Measurements from ENCODE around the gene TIRAP.

TIRAP gene

DNA sequence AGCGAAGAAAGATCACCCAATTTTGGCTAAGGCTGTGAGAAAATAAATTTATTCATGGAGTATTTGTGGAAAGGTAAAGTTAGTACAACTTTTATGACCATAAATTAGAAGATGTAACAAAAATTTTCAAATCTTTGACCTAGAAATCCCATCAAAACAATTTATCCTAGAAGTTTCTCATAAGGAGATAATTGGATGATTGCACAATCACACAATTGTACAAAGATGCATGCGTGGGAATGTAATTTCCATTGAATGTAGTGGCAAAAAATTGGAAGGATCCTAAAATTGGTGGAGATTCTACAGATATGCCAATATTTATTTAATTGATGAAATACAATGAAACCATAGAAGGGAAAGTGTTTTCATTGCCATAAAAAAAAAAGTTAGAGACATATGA is 25.7 kb upstream of the TIRAP start:
- TF ChIP-seq, protein P1, sequence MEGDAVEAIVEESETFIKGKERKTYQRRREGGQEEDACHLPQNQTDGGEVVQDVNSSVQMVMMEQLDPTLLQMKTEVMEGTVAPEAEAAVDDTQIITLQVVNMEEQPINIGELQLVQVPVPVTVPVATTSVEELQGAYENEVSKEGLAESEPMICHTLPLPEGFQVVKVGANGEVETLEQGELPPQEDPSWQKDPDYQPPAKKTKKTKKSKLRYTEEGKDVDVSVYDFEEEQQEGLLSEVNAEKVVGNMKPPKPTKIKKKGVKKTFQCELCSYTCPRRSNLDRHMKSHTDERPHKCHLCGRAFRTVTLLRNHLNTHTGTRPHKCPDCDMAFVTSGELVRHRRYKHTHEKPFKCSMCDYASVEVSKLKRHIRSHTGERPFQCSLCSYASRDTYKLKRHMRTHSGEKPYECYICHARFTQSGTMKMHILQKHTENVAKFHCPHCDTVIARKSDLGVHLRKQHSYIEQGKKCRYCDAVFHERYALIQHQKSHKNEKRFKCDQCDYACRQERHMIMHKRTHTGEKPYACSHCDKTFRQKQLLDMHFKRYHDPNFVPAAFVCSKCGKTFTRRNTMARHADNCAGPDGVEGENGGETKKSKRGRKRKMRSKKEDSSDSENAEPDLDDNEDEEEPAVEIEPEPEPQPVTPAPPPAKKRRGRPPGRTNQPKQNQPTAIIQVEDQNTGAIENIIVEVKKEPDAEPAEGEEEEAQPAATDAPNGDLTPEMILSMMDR (IDR thresholded peaks at IDR 0.05; ENCODE audit: insufficient read depth, low read depth, low read length, missing control alignments), result no peak
- no peak for DNase-seq (ENCODE audit: low read depth)

DNA sequence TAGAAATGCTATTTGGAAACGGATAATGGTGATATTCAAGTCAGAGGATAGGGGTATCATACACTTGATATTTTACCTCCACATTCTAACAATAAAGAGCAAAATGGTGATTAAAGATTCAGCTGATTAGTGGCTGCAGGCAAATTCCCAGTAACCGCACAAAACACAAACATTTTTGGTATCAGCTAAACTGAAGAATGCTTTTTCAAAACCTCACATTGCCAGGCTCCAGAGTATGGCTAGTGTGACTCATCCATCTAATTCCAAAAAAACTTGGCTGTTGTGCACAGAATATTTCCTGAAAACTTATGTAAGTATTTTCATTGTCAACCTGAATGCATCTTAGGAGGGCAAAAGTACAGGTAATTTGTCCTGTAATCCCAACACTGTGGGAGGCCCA is 25.1 kb upstream of the TIRAP start:
- H3K4me3 ChIP-seq (ENCODE audit: low read length), result no peak overlapping the region
- TF ChIP-seq, protein P1 (IDR thresholded peaks at IDR 0.05; ENCODE audit: insufficient read depth, low read depth, low read length, missing control alignments), result no peak
- no peak for DNase-seq (ENCODE audit: low read depth)

More for the DNA sequence above, 25.7 kb upstream of the TIRAP start:
- no peak overlapping the region for H3K4me3 ChIP-seq (ENCODE audit: low read length)

DNA sequence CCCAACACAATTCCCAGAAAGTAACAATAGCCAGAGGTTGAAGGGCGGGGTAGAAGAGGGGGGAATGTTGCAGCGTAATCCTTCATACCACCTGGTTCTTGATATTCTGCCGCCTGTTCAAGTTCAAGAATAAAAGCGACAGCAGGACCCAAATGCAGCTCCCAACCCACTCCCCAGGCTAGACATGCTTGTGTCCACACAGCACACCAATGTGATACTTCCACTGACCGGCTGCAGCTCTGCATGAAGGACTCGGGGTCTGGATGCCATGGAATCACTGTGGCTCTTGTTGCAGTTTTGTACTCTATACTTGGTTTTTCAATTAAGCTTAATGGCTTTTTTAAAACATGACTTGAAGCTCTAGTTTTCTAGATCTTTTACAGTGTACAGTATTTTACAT is 20.7 kb upstream of the TIRAP start:
- H3K4me3 ChIP-seq (ENCODE audit: low read length), result no peak overlapping the region
- TF ChIP-seq, protein P1 (IDR thresholded peaks at IDR 0.05; ENCODE audit: insufficient read depth, low read depth, low read length, missing control alignments), result no peak
- DNase-seq (ENCODE audit: low read depth), result no peak

DNA sequence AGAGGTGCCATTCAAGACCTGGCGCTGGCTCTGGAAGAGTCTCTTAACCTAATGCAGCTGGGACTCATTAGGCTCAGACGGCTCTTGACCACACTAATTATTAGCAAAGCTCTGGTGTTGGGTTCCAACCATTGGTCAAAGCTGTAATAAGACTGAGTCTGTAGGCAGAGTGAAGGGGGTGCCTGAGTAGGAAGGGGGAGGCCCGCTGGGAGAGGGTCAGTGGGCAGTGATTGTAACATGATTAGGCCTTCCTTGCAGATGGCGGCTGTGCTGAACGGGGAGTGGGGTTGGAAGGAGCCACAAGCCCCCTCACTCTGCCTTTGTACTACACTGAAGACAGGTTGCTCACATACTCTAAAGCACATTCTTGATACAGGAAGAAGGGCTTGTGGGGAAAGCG is 19.4 kb upstream of the TIRAP start:
- DNase-seq (ENCODE audit: low read depth), result no peak
- no peak overlapping the region for H3K4me3 ChIP-seq (ENCODE audit: low read length)
- TF ChIP-seq, protein P1 (IDR thresholded peaks at IDR 0.05; ENCODE audit: insufficient read depth, low read depth, low read length, missing control alignments), result no peak

DNA sequence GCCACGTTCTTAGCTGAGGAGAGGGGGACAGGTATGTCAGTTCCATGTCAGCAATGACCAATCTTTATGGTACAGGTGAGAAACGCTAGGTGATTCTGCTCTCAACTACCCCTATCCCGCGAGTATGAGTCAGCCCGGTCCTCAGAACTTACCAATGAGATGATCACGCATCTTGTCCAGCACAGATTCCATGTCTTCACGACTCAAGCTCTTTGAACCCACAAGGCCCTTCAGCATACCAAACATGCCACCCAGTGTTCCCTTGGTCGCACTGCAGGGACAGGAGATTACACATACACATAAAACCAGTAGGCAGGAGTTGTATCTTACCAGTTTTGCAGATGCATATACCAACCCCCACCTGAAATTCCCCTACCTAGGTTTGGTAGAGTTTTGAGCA is 17.1 kb upstream of the TIRAP start:
- H3K4me3 ChIP-seq (ENCODE audit: low read length), result no peak overlapping the region
- DNase-seq (ENCODE audit: low read depth), result no peak
- TF ChIP-seq, protein P1 (IDR thresholded peaks at IDR 0.05; ENCODE audit: insufficient read depth, low read depth, low read length, missing control alignments), result no peak

DNA sequence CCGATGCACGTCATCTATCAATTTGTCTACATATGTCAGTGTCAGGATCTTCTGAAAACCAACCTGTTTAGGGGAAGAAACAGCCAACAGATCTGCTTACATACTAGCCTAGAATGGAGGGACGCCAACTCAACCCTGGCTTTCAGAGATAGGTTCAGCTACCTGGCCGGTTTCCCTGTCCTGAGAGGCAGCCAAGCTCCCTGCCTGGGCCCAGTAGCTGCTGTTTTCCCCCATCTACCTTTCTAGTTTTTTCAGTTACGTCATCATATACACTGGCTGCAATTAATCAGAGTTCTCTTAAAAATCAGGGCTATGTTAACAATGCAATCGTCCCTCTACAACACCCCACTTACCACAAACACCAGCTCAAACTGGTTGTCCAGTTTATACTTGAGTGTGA is 15.2 kb upstream of the TIRAP start:
- no peak for DNase-seq (ENCODE audit: low read depth)
- TF ChIP-seq, protein P1 (IDR thresholded peaks at IDR 0.05; ENCODE audit: insufficient read depth, low read depth, low read length, missing control alignments), result no peak
- H3K4me3 ChIP-seq (ENCODE audit: low read length), result peak overlapping the region; percentile 99

DNA sequence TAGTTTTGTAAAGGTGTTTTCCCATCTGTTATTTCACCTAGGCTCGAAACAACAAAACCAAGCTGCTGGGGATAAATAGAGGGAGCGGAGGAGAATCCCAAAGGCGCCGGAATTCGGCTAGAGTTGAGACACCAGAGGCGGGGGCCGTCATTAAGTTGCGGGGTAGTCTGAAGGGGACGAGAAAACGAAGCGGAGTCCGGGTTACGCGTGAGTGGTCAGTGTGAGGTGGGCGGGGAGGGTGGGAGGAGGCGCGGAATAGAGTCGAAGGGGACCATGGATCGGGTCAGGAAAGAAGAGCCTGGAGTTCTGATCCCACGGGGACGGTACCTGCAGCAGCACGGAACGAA is 14.6 kb upstream of the TIRAP start:
- no peak for DNase-seq (ENCODE audit: low read depth)
- peak overlapping the region; percentile 99 for H3K4me3 ChIP-seq (ENCODE audit: low read length)
- TF ChIP-seq, protein P1 (IDR thresholded peaks at IDR 0.05; ENCODE audit: insufficient read depth, low read depth, low read length, missing control alignments), result no peak

Measured in epithelial cell of esophagus (primary cell).